HG02870 (cell line): ENCODE measurements around the gene ACSL6.
A peak's percentile ranks its signal among the peaks of the same experiment; 100 is the strongest.

Experiments used
- ATAC-seq: cut with Tn5 transposase; IDR thresholded peaks from one replicate; pipeline ENCODE4 v1.9.1; 2021; ENCODE audit warnings: mild to moderate bottlenecking, moderate library complexity; ENCODE audit not compliant: unreplicated experiment

Gene ACSL6

GRCh38 chr5:132017738-132018625 lies 6.5 kb upstream of the ACSL6 start:
- ATAC-seq = no peak

GRCh38 chr5:132017316-132017715 lies 5.9 kb upstream of the ACSL6 start:
- no peak for ATAC-seq

GRCh38 chr5:132016721-132017250 lies 5.3 kb upstream of the ACSL6 start:
- ATAC-seq = no peak

GRCh38 chr5:132013711-132014110 lies 2.3 kb upstream of the ACSL6 start:
- no peak for ATAC-seq

GRCh38 chr5:132013006-132013689 lies 1.7 kb upstream of the ACSL6 start:
- ATAC-seq = no peak

- no peak for ATAC-seq
Observed at GRCh38 chr5:132012371-132013005, 1.0 kb upstream of the ACSL6 start.

GRCh38 chr5:132010989-132011621 lies 353 bp downstream of the ACSL6 start:
- no peak for ATAC-seq

GRCh38 chr5:132010645-132010988 lies 841 bp downstream of the ACSL6 start:
- ATAC-seq = no peak

- no peak for ATAC-seq
Observed at GRCh38 chr5:132009706-132010405, 1.6 kb downstream of the ACSL6 start.

GRCh38 chr5:132008961-132009680 lies 2.3 kb downstream of the ACSL6 start:
- no peak for ATAC-seq

- ATAC-seq = no peak
Observed at GRCh38 chr5:132008163-132008473, 3.3 kb downstream of the ACSL6 start.

GRCh38 chr5:132007399-132008162 lies 3.9 kb downstream of the ACSL6 start:
- peak; percentile 74 for ATAC-seq

GRCh38 chr5:132006331-132007120 lies 4.9 kb downstream of the ACSL6 start:
- no peak for ATAC-seq

- ATAC-seq = no peak
Observed at GRCh38 chr5:132005591-132005990, 5.9 kb downstream of the ACSL6 start.

GRCh38 chr5:132003982-132004381 lies 7.5 kb downstream of the ACSL6 start:
- ATAC-seq = no peak

GRCh38 chr5:132003170-132003744 lies 8.2 kb downstream of the ACSL6 start:
- no peak for ATAC-seq

- ATAC-seq = no peak
Observed at GRCh38 chr5:132002757-132003156, 8.7 kb downstream of the ACSL6 start.
